Activated T-cell treated with anti-CD3 and anti-CD28 coated beads, Interleukin-2, amount 50 U/mL, for 4 hours (primary cell): ENCODE data around the gene MYO1D. TPM values are rescaled to one million over a fixed set of nuclear protein-coding genes. Genes with fewer than 3 reads are reported as not detected.

Experiments
- ATAC-seq, 2 donors: fragments of 200-7000 bp; cut with Tn5 transposase; one replicate each; pipeline ENCODE4 v1.10.0; 2021
- DNase-seq: peaks from one replicate; pipeline ENCODE4 v3.0.0-alpha.2; 2020
- H3K27me3 Mint-ChIP-seq: one replicate; pipeline ENCODE4 v1.8.0; 2021; ENCODE audit warnings: low read depth, mixed read lengths
- H3K36me3 Mint-ChIP-seq: one replicate; pipeline ENCODE4 v1.8.0; 2022; ENCODE audit warnings: mixed read lengths; ENCODE audit not compliant: insufficient read depth
- H3K4me1 Mint-ChIP-seq: one replicate; pipeline ENCODE4 v1.8.0; 2021; ENCODE audit warnings: low read depth, mixed read lengths
- H3K4me3 Mint-ChIP-seq: one replicate; pipeline ENCODE4 v1.8.0; 2021; ENCODE audit warnings: mild to moderate bottlenecking, moderate library complexity, mixed read lengths
- H3K9me3 Mint-ChIP-seq: one replicate; pipeline ENCODE4 v1.8.0; 2021; ENCODE audit warnings: mixed read lengths
- total RNA-seq, 3 donors: library from RNA; stranded (reverse); gene quantifications; one replicate each; pipeline ENCODE4 v1.2.1, GENCODE V29; 2021

MYO1D gene
- total RNA-seq, 3 donors from 2014 or later, result 8.5 to 14.6 (median 10.6) TPM

GRCh38 chr17:32854832-32855389 is 22.0 kb downstream of the MYO1D start:
- H3K36me3 Mint-ChIP-seq, result no peaks in the 10 kb centered on the region
- H3K9me3 Mint-ChIP-seq, result no peaks in the 10 kb centered on the region
- no peaks in the 10 kb centered on the region for H3K4me1 Mint-ChIP-seq
- ATAC-seq (no peak), DNase-seq (no peak)
- no peak overlapping the region for H3K4me3 Mint-ChIP-seq
- H3K27me3 Mint-ChIP-seq, result no peaks in the 10 kb centered on the region

- H3K36me3 Mint-ChIP-seq, result no peaks in the 10 kb centered on the region
- H3K4me3 Mint-ChIP-seq, result no peak overlapping the region
- DNase-seq (no peak), ATAC-seq (no peak)
- no peaks in the 10 kb centered on the region for H3K9me3 Mint-ChIP-seq
- H3K4me1 Mint-ChIP-seq, result no peaks in the 10 kb centered on the region
- H3K27me3 Mint-ChIP-seq, result no peaks in the 10 kb centered on the region
Observed at GRCh38 chr17:32854207-32854606, 22.7 kb downstream of the MYO1D start.

GRCh38 chr17:32852811-32853210 is 24.1 kb downstream of the MYO1D start:
- no peaks in the 10 kb centered on the region for H3K9me3 Mint-ChIP-seq
- no peaks in the 10 kb centered on the region for H3K4me1 Mint-ChIP-seq
- DNase-seq, result no peak
- H3K27me3 Mint-ChIP-seq, result no peaks in the 10 kb centered on the region
- no peaks in the 10 kb centered on the region for H3K36me3 Mint-ChIP-seq
- no peak overlapping the region for H3K4me3 Mint-ChIP-seq
- no peak for ATAC-seq

GRCh38 chr17:32849879-32850278 is 27.0 kb downstream of the MYO1D start:
- Mint-ChIP-seq H3K36me3 (no peaks in the 10 kb centered on the region), H3K4me3 (no peak overlapping the region), H3K9me3 (no peaks in the 10 kb centered on the region), H3K27me3 (no peaks in the 10 kb centered on the region), H3K4me1 (no peaks in the 10 kb centered on the region)
- ATAC-seq, result no peak
- no peak for DNase-seq

- H3K27me3 Mint-ChIP-seq, result no peaks in the 10 kb centered on the region
- DNase-seq, result no peak
Observed at GRCh38 chr17:32847977-32848376, 28.9 kb downstream of the MYO1D start.

GRCh38 chr17:32846143-32846542 is 30.8 kb downstream of the MYO1D start:
- no peaks in the 10 kb centered on the region for H3K27me3 Mint-ChIP-seq
- no peak overlapping the region for H3K4me3 Mint-ChIP-seq
- no peak for DNase-seq
- no peaks in the 10 kb centered on the region for H3K36me3 Mint-ChIP-seq
- no peaks in the 10 kb centered on the region for H3K9me3 Mint-ChIP-seq
- no peak for ATAC-seq
- no peaks in the 10 kb centered on the region for H3K4me1 Mint-ChIP-seq

More at GRCh38 chr17:32847977-32848376, 28.9 kb downstream of the MYO1D start:
- H3K4me1 Mint-ChIP-seq, result no peaks in the 10 kb centered on the region
- H3K4me3 Mint-ChIP-seq, result no peak overlapping the region
- no peak for ATAC-seq
- H3K36me3 Mint-ChIP-seq, result no peaks in the 10 kb centered on the region
- no peaks in the 10 kb centered on the region for H3K9me3 Mint-ChIP-seq

GRCh38 chr17:32840241-32840640 is 36.7 kb downstream of the MYO1D start:
- Mint-ChIP-seq H3K36me3 (no peaks in the 10 kb centered on the region), H3K4me1 (no peaks in the 10 kb centered on the region), H3K9me3 (no peaks in the 10 kb centered on the region), H3K27me3 (no peaks in the 10 kb centered on the region), H3K4me3 (no peak overlapping the region)
- ATAC-seq (no peak), DNase-seq (no peak)

GRCh38 chr17:32836527-32836926 is 40.4 kb downstream of the MYO1D start:
- DNase-seq (no peak), ATAC-seq (no peak)
- peaks cover 2% of the 10 kb centered on the region for H3K27me3 Mint-ChIP-seq
- no peaks in the 10 kb centered on the region for H3K9me3 Mint-ChIP-seq
- H3K36me3 Mint-ChIP-seq, result no peaks in the 10 kb centered on the region
- H3K4me1 Mint-ChIP-seq, result no peaks in the 10 kb centered on the region
- no peak overlapping the region for H3K4me3 Mint-ChIP-seq

GRCh38 chr17:32835291-32835761 is 41.6 kb downstream of the MYO1D start:
- ATAC-seq, result no peak
- H3K36me3 Mint-ChIP-seq, result no peaks in the 10 kb centered on the region
- H3K9me3 Mint-ChIP-seq, result no peaks in the 10 kb centered on the region
- no peak overlapping the region for H3K4me3 Mint-ChIP-seq
- DNase-seq, result no peak
- H3K4me1 Mint-ChIP-seq, result no peaks in the 10 kb centered on the region
- peaks cover 2% of the 10 kb centered on the region for H3K27me3 Mint-ChIP-seq

GRCh38 chr17:32834104-32834503 is 42.8 kb downstream of the MYO1D start:
- Mint-ChIP-seq H3K9me3 (no peaks in the 10 kb centered on the region), H3K4me3 (no peak overlapping the region), H3K4me1 (peaks cover 2% of the 10 kb centered on the region), H3K36me3 (no peaks in the 10 kb centered on the region), H3K27me3 (peaks cover 2% of the 10 kb centered on the region)
- DNase-seq, result no peak
- no peak for ATAC-seq

- no peak for ATAC-seq
- no peak for DNase-seq
- Mint-ChIP-seq H3K27me3 (peaks cover 2% of the 10 kb centered on the region), H3K4me3 (no peak overlapping the region), H3K36me3 (no peaks in the 10 kb centered on the region), H3K9me3 (no peaks in the 10 kb centered on the region), H3K4me1 (peaks cover 7% of the 10 kb centered on the region)
Observed at GRCh38 chr17:32833526-32833925, 43.4 kb downstream of the MYO1D start.

GRCh38 chr17:32833076-32833475 is 43.8 kb downstream of the MYO1D start:
- Mint-ChIP-seq H3K4me3 (no peak overlapping the region), H3K4me1 (peaks cover 7% of the 10 kb centered on the region), H3K9me3 (no peaks in the 10 kb centered on the region), H3K27me3 (peaks cover 2% of the 10 kb centered on the region), H3K36me3 (no peaks in the 10 kb centered on the region)
- ATAC-seq, result no peak
- DNase-seq, result no peak

GRCh38 chr17:32831627-32832243 is 45.2 kb downstream of the MYO1D start:
- H3K4me1 Mint-ChIP-seq, result peaks cover 9% of the 10 kb centered on the region
- H3K27me3 Mint-ChIP-seq, result peaks cover 4% of the 10 kb centered on the region
- no peak for DNase-seq
- H3K9me3 Mint-ChIP-seq, result no peaks in the 10 kb centered on the region
- no peaks in the 10 kb centered on the region for H3K36me3 Mint-ChIP-seq
- H3K4me3 Mint-ChIP-seq, result no peak overlapping the region
- no peak for ATAC-seq

- H3K4me3 Mint-ChIP-seq, result no peak overlapping the region
- no peaks in the 10 kb centered on the region for H3K36me3 Mint-ChIP-seq
- no peaks in the 10 kb centered on the region for H3K9me3 Mint-ChIP-seq
- H3K27me3 Mint-ChIP-seq, result peaks cover 6% of the 10 kb centered on the region
- H3K4me1 Mint-ChIP-seq, result peaks cover 9% of the 10 kb centered on the region
- ATAC-seq (no peak), DNase-seq (no peak)
Observed at GRCh38 chr17:32831223-32831622, 45.7 kb downstream of the MYO1D start.

GRCh38 chr17:32828822-32829221 is 48.1 kb downstream of the MYO1D start:
- H3K4me3 Mint-ChIP-seq, result no peak overlapping the region
- H3K27me3 Mint-ChIP-seq, result peaks cover 11% of the 10 kb centered on the region
- H3K4me1 Mint-ChIP-seq, result peaks cover 9% of the 10 kb centered on the region
- ATAC-seq (no peak), DNase-seq (no peak)
- H3K9me3 Mint-ChIP-seq, result no peaks in the 10 kb centered on the region
- no peaks in the 10 kb centered on the region for H3K36me3 Mint-ChIP-seq
